Natural killer cell treated with Interleukin-12 subunit alpha and Interleukin-12 subunit beta and Interleukin-15 and Interleukin-18, amount 100 ng/mL, for 72 hours (primary cell): ENCODE measurements around the gene GALE. TPM values are rescaled to one million over a fixed set of nuclear protein-coding genes. Genes with fewer than 3 reads are reported as not detected.

ENCODE experiments used
- ATAC-seq, 2 donors: fragments of 150-1000 bp; cut with Tn5 transposase in 1 of 2; sonication (Bioruptor Pico), chemical (Tn5 transposase) in 1 of 2; 2 replicates each; pipeline ENCODE4 v1.10.0; 2021
- DNase-seq: peaks from one replicate; pipeline ENCODE4 v3.0.0; 2022; ENCODE audit warnings: low spot score
- H3K27ac Mint-ChIP-seq, 2 donors: 1 replicate in 1 of 2; 2 replicates in 1 of 2; pipeline ENCODE4 v1.8.0; 2022; ENCODE audit warnings: mixed read lengths in 2 of 2, mild to moderate bottlenecking in 1 of 2, moderate library complexity in 1 of 2
- H3K27me3 Mint-ChIP-seq, 2 donors: 1 replicate in 1 of 2; 2 replicates in 1 of 2; pipeline ENCODE4 v1.8.0; 2022; ENCODE audit warnings: mixed read lengths in 2 of 2
- H3K36me3 Mint-ChIP-seq: one replicate; pipeline ENCODE4 v1.8.0; 2022; ENCODE audit warnings: mixed read lengths
- H3K4me1 Mint-ChIP-seq, 2 donors: 1 replicate in 1 of 2; 2 replicates in 1 of 2; pipeline ENCODE4 v1.8.0; 2022; ENCODE audit warnings: low read depth in 2 of 2, mixed read lengths in 2 of 2, mild to moderate bottlenecking in 1 of 2
- H3K4me3 Mint-ChIP-seq: one replicate; pipeline ENCODE4 v1.8.0; 2022; ENCODE audit warnings: mixed read lengths
- H3K9me3 Mint-ChIP-seq: 2 replicates; pipeline ENCODE4 v1.8.0; 2022; ENCODE audit warnings: mixed read lengths
- total RNA-seq, 2 donors: library from RNA; stranded (reverse); gene quantifications; one replicate each; pipeline ENCODE4 v1.2.3, GENCODE V29; 2022

GALE gene
- total RNA-seq, 2 donors from 2014 or later, result 54.3 to 68.1 TPM

DNA sequence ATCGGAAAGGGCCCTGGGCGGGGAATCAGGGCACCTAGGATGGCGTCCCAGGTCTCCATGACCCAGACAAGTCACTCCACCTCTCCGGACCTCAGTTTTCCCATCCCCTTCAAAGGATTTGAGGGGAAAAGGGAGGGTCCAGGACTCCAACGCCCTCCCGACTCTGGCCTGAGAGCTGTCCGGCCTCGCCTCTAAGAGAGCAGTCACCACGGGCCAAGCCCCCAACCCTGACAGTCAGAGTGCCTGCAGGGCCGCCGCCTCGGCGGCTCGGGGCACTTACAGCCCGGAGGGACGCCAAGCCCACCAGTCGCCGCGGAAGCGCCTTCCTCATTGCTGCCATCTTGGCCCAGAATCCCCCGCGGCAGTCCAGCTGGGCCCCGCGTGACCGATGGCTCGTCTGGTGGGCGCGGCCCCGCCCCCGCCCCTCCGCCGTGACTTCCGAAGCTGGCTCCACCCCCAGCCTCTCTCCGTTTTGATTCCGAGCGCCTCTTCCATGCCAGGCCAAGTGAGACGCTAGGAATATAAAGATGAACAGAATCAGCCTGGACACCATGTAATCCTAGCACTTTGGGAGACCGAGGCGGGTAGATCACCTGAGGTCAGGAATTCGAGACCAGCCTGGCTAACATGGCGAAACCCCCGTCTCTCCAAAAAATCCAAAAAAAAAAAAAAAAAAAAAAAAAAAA is 24.7 kb upstream of the GALE start, which contains the start of gene HMGCL:
Gene HMGCL, minus strand, starts transcription at position 354 of the 686 bp plus-strand sequence. Its CDS starts 14 bp downstream, at position 340.
- Mint-ChIP-seq H3K36me3 (no peaks in the 10 kb centered on the region), H3K9me3 (no peaks in the 10 kb centered on the region), H3K4me3 (peak within 1 kb of the TSS; percentile 90), H3K27me3 (no peaks in the 10 kb centered on the region), H3K27ac (peak within 1 kb of the TSS; percentile 92 to 96), H3K4me1 (peaks cover 17 to 20% of the 10 kb centered on the region in 2 donors)
- peak; percentile 98 to 99 for ATAC-seq
- peak; percentile 91 for DNase-seq

DNA sequence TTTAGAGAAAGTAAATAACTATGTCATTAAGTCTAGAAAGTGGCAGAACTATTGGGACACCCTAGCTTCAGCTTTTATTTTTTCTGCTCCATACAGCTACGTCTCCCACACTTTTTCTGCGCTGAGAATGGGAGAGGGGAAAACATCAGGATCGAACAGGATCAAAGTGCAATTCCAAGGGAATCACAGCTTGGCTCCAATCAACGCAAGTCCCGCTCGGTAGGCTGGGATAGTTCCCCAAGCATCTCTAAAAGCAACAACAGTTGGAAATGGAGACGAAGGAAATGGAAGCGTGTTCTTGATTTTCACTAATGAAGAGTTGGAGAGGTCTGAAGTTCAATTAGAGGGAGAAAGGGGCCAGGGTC is 24.1 kb upstream of the GALE start:
- ATAC-seq (no peak), DNase-seq (no peak)
- no peaks in the 10 kb centered on the region for H3K36me3 Mint-ChIP-seq
- H3K27ac Mint-ChIP-seq, result peak overlapping the region; percentile 92 to 96
- H3K4me1 Mint-ChIP-seq, result peaks cover 17 to 20% of the 10 kb centered on the region in 2 donors
- no peaks in the 10 kb centered on the region for H3K9me3 Mint-ChIP-seq
- H3K4me3 Mint-ChIP-seq, result peak overlapping the region; percentile 90
- no peaks in the 10 kb centered on the region for H3K27me3 Mint-ChIP-seq

DNA sequence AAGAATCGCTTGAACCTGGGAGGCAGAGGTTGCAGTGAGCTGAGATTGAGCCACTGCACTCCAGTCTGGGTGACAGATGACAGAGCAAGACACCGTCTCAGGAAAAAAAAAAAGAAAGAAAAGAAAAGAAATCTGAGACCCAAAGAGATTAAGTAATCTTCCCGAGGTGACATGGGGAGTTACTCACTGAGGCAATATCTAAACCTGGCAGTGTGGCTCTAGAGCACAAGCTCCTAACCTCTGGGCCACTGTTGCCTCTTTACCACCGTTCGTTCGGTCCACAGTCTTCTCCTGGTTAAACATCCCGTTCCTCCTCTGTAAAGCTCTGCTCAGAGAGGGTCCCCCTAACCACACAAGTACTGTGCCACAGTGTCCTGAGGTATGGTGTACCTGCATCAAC is 23.2 kb upstream of the GALE start:
- DNase-seq (no peak), ATAC-seq (no peak)
- Mint-ChIP-seq H3K27ac (peak overlapping the region in 1 of 2 donors; percentile 96), H3K36me3 (no peaks in the 10 kb centered on the region), H3K27me3 (no peaks in the 10 kb centered on the region), H3K9me3 (no peaks in the 10 kb centered on the region), H3K4me1 (peaks cover 17 to 20% of the 10 kb centered on the region in 2 donors), H3K4me3 (peak overlapping the region; percentile 90)

DNA sequence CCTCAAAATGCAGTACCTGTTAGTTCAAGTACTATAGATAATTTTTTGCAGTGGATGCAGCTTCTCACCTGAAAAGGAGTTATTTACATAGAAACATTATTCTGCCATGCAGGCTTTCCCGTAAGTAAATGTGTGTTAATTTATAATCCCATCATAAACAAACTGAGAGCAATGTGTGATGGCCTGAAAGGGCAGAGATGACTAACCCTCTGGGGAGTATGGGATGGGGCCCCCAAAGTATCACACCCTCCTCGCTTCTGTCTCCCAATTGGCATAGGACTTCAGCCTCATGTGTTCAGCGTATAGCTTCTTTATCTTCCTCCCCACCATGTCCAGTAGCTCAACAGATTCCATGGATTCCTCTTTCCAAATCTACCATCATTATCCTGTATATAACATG is 17.1 kb upstream of the GALE start:
- H3K4me3 Mint-ChIP-seq, result no peak overlapping the region
- H3K4me1 Mint-ChIP-seq, result peaks cover 0 to 5% of the 10 kb centered on the region in 2 donors
- no peaks in the 10 kb centered on the region for H3K9me3 Mint-ChIP-seq
- DNase-seq (no peak), ATAC-seq (peak in 1 of 2 donors; percentile 38)
- H3K27me3 Mint-ChIP-seq, result no peaks in the 10 kb centered on the region
- H3K36me3 Mint-ChIP-seq, result no peaks in the 10 kb centered on the region
- H3K27ac Mint-ChIP-seq, result no peak overlapping the region

DNA sequence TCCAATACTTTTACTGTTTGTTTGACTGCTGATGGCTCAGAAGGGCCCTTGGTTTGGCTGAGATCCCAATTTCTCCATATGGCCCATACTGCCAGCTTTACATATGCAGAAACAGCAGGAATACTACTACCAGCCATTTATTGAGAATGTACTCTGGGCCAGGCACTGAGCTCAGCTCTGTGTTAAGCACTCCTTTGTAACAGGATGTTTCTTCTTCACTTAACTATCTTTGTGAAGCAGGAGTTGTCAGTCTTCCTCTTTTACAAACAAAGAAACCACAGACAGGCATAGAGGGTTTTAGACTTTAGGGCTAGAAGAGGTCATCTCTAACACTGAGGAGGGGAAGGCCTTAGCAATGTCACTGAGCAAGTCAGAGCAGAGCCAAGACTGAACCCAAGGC is 16.4 kb upstream of the GALE start:
- DNase-seq, result no peak
- H3K9me3 Mint-ChIP-seq, result no peaks in the 10 kb centered on the region
- peaks cover 0 to 5% of the 10 kb centered on the region in 2 donors for H3K4me1 Mint-ChIP-seq
- H3K4me3 Mint-ChIP-seq, result no peak overlapping the region
- ATAC-seq, result no peak
- no peak overlapping the region for H3K27ac Mint-ChIP-seq
- no peaks in the 10 kb centered on the region for H3K27me3 Mint-ChIP-seq
- H3K36me3 Mint-ChIP-seq, result no peaks in the 10 kb centered on the region

DNA sequence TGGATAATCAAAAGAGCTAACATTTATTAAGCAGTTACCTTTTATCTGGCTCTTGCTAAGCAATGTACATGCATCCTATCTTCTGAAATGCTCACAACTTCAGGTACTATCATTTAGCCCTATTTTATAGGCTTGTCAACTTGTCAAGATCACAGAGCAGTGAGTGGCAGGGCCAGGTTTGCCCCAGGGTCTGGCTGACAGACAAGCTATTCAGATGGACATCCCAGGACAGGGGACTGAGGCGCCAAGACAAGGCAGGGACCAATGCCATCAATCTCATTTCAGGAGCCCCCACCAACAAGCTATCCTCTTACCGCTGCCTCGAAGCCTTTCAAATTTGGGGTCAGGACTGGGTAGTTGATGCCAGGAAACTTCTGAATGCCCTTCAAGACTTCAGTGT is 15.8 kb upstream of the GALE start:
- ATAC-seq, result no peak
- H3K9me3 Mint-ChIP-seq, result no peaks in the 10 kb centered on the region
- H3K36me3 Mint-ChIP-seq, result no peaks in the 10 kb centered on the region
- no peak for DNase-seq
- H3K4me1 Mint-ChIP-seq, result peaks cover 0 to 5% of the 10 kb centered on the region in 2 donors
- H3K27me3 Mint-ChIP-seq, result no peaks in the 10 kb centered on the region
- no peak overlapping the region for H3K27ac Mint-ChIP-seq
- no peak overlapping the region for H3K4me3 Mint-ChIP-seq

DNA sequence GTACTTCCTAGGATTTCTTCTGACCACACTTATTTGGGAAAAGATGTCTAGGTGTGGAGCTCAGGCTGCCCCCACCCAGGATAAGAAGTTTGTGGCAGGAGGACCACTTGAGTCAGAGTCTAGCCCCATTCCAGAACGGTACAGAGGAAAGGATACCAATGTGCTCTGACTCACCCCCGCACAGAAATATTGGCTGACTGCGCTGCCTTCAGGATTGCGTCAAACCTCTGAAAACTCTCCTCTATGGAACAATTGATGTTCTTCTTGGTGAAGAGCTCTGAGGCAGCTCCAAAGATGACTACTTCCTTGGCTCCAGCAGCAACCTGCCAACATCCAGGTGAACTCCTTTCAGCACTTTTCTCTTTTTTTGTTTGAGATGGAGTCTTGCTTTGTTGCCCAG is 13.5 kb upstream of the GALE start:
- Mint-ChIP-seq H3K4me1 (peaks cover 4 to 23% of the 10 kb centered on the region in 2 donors), H3K27ac (no peak overlapping the region), H3K27me3 (no peaks in the 10 kb centered on the region), H3K9me3 (no peaks in the 10 kb centered on the region), H3K36me3 (no peaks in the 10 kb centered on the region), H3K4me3 (no peak overlapping the region)
- ATAC-seq (no peak), DNase-seq (no peak)

DNA sequence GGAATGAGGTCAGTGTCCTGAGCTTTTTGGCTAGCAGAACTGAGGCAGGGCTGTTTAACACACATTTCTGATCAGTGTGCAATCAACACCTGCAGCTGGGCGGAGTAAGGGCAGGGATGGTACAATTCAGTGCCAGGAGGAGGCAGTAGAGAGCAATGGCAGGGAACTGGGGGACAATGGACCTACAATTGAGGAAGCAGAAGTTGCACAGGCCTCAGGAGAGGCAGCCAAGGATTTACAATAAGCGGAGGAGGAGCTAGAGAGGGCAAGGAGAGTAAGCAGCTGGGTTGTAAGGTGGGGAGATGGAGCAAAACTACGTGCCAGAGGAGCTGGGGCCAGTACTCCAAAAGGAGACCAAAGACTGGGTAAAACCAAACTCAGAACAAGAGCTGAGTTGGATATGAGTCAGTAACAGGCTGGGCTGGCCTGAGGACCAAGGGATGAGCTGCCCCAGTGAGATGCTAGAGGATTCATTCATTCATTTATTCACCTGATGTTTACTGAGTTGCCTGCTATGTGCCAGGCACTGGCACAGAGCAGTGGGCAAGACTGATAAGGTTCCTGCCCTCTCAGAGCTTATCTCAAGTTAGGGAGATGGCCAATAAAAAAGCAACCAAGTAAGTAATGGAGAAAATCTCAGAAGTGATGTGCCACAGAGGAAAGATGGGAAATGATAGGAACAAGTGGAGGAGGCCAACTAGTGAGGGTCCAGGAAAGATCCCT is 10.4 kb upstream of the GALE start:
- ATAC-seq, result peak; percentile 67 to 72
- no peak overlapping the region for H3K27ac Mint-ChIP-seq
- no peak for DNase-seq
- no peaks in the 10 kb centered on the region for H3K27me3 Mint-ChIP-seq
- no peaks in the 10 kb centered on the region for H3K36me3 Mint-ChIP-seq
- H3K9me3 Mint-ChIP-seq, result no peaks in the 10 kb centered on the region
- peaks cover 4 to 18% of the 10 kb centered on the region in 2 donors for H3K4me1 Mint-ChIP-seq
- H3K4me3 Mint-ChIP-seq, result no peak overlapping the region

DNA sequence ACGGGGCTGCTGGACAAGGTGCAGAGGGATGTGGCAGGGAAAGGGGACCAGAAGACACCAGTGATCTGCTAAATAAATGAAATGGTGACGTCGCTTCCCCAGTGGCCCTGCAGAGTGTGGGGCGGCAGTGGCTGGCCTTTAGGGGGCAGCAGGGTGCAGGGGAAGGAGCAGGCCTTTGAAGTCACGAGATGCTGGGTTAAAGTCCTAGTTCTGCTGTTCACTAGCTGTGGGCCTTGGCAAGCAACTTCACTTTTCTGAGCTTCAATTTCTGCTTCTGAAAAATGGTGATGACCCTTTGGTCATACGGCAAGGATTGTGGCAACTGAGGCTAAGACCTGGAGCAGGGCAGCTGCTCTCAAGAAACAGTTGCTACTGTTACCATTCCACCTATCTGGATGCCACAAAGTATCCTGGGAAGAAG is 9.2 kb upstream of the GALE start:
- H3K4me3 Mint-ChIP-seq, result no peak overlapping the region
- no peaks in the 10 kb centered on the region for H3K9me3 Mint-ChIP-seq
- H3K4me1 Mint-ChIP-seq, result peaks cover 4 to 18% of the 10 kb centered on the region in 2 donors
- H3K27ac Mint-ChIP-seq, result no peak overlapping the region
- no peaks in the 10 kb centered on the region for H3K36me3 Mint-ChIP-seq
- H3K27me3 Mint-ChIP-seq, result no peaks in the 10 kb centered on the region
- peak; percentile 90 to 91 for ATAC-seq
- DNase-seq, result peak; percentile 82

DNA sequence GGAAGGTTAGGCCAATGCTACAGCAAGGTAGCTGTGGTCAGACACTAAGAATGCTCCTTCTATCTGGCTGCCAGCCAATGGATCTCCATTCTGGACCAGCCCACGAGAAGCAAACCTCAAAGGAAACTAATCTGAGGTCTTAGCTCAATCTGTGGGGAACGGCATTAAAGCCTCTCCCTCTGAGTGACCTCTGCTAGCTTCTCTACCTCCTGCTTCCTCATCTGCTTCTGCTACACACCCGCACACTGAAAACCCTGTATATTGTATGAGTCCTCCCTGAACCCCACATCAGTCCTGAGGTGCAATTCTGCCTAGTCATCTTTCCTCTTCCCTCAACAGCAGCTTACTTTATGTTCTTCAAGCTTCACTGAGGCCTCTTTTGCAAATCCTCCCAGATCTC is 6.9 kb upstream of the GALE start:
- Mint-ChIP-seq H3K4me1 (peaks cover 4 to 18% of the 10 kb centered on the region in 2 donors), H3K27me3 (no peaks in the 10 kb centered on the region), H3K4me3 (no peak overlapping the region), H3K36me3 (no peaks in the 10 kb centered on the region), H3K27ac (peak overlapping the region; percentile 2 to 31), H3K9me3 (no peaks in the 10 kb centered on the region)
- DNase-seq, result no peak
- no peak for ATAC-seq

DNA sequence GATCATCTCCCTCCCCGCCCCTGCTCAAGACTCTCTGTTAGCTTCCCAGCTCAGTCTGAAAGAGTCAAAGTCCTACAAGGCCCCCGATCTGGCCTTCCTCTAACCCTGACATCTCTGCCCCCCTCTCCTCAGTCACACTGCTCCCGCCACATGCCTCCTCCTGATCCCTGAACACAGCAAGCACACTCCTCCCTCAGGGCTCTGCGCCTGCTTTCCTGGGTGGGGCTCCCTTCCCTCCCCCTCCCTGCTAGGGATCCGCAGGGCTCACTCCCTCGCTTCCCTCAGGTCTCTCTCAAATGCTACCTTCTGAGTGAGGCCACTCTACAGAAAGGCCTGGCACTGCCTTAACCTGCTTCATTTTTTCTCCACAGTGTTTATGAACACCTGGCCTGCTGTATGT is 5.7 kb upstream of the GALE start:
- Mint-ChIP-seq H3K27me3 (no peaks in the 10 kb centered on the region), H3K4me1 (peaks cover 4 to 18% of the 10 kb centered on the region in 2 donors), H3K4me3 (no peak overlapping the region), H3K36me3 (no peaks in the 10 kb centered on the region), H3K9me3 (no peaks in the 10 kb centered on the region), H3K27ac (no peak overlapping the region)
- no peak for DNase-seq
- no peak for ATAC-seq

DNA sequence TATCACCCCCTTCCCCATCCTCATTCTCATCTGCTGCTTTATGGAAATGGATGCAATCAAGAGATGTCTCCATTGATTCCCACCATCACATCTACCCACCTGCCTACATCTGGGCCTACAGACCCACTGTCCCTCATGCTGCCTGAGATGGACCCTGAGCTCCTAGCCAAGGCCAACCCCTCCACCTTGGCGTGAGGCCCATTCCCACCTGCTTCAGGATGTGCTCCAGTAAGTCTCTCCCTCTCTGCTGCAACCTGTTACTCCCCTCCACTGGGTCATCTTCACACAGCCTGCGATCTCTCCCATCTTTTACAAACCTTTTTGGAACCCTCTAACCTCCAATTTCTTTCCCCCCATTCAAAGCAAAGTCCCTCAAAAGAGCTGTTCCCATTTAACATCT is 4.5 kb upstream of the GALE start:
- Mint-ChIP-seq H3K36me3 (no peaks in the 10 kb centered on the region), H3K4me1 (peaks cover 4 to 11% of the 10 kb centered on the region in 2 donors), H3K9me3 (no peaks in the 10 kb centered on the region), H3K4me3 (no peak overlapping the region), H3K27me3 (no peaks in the 10 kb centered on the region), H3K27ac (no peak overlapping the region)
- DNase-seq, result no peak
- no peak for ATAC-seq

DNA sequence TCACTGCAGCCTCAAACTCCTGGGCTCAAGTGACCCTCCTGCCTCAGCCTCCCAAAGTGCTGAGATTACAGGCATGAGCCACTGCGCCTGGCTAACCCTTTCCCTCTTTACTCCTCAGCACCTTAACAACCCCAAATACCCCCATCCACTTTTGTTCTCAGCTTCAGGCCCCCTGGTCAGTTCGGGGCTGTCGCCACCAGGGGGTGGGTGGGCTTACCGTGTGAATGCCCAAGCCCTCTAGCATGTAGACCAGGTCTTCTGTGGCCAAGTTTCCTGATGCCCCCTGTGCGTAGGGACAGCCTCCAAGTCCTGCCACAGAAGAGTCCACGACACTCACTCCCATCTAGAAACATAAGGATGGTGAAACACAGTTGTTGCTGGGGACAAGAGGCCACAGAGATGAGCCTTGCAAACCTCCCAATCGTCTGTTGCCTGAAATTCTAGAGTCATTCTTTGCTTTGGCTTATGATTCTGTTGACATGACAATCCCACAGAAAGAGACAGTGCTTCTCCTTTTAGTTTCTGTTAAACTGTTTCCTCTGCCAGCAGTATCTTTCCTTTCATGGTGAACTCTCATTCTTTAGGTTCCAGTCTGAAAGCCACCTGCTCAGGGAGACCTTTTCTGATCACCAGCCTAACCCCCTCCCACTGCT is 3.8 kb upstream of the GALE start:
- Mint-ChIP-seq H3K9me3 (no peaks in the 10 kb centered on the region), H3K36me3 (no peaks in the 10 kb centered on the region), H3K27me3 (no peaks in the 10 kb centered on the region), H3K4me1 (peaks cover 7 to 9% of the 10 kb centered on the region in 2 donors), H3K27ac (no peak overlapping the region), H3K4me3 (no peak overlapping the region)
- ATAC-seq, result no peak
- no peak for DNase-seq

DNA sequence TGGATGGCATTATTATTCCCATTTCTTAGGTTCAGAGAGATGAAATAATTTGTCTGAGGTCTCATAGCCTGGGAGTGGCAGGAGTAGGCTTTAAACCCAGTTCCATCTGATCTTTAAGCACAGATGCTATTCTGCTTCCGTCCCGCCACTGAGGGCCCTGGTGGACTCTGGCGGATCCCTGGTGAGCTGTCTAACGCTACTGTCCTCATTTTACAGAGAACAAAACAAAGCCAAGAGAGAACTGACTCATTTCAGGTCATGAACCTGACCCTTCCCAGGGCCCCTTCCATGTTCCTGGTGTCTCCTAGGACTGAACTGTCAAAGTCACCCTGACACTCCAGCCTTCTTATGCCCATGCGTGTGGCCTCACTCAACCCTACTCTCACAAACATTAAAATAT is 3.1 kb upstream of the GALE start:
- Mint-ChIP-seq H3K36me3 (no peaks in the 10 kb centered on the region), H3K27ac (peak overlapping the region in 1 of 2 donors; percentile 82), H3K4me1 (peaks cover 9 to 10% of the 10 kb centered on the region in 2 donors), H3K4me3 (no peak overlapping the region), H3K9me3 (no peaks in the 10 kb centered on the region), H3K27me3 (no peaks in the 10 kb centered on the region)
- no peak for ATAC-seq
- DNase-seq, result no peak
